Uterus (tissue), 4 donors: ENCODE data around the gene FGF19. TPM values are rescaled to one million over a fixed set of nuclear protein-coding genes. Genes with fewer than 3 reads are reported as not detected.

Source experiments
- DNase-seq, 2 donors: peaks; one replicate each; pipeline ENCODE4 v3.0.0-alpha.2; 2019 to 2020
- H3K27ac ChIP-seq, 2 donors: fragments of 200-600 bp; sonication (generic); 1 replicate in 1 of 2; 2 replicates in 1 of 2; pipeline ENCODE4 v1.5.1; 2016 to 2018
- H3K27me3 ChIP-seq, 2 donors: fragments of 200-600 bp; sonication (generic); one replicate each; pipeline ENCODE4 v1.5.1; 2018 to 2019; ENCODE audit warnings: control low read depth in 1 of 2
- H3K36me3 ChIP-seq, 2 donors: fragments of 200-600 bp; sonication (generic); one replicate each; pipeline ENCODE4 v1.5.1; 2019; ENCODE audit warnings: control low read depth in 1 of 2
- H3K4me1 ChIP-seq, 2 donors: fragments of 200-600 bp; sonication (generic); one replicate each; pipeline ENCODE4 v1.5.1; 2018 to 2019; ENCODE audit warnings: control low read depth in 1 of 2
- H3K4me3 ChIP-seq, 2 donors: fragments of 200-600 bp; sonication (generic); 1 replicate in 1 of 2; 2 replicates in 1 of 2; pipeline ENCODE4 v1.5.1; 2018 to 2019; ENCODE audit warnings: mild to moderate bottlenecking in 1 of 2
- H3K9me3 ChIP-seq, 2 donors: fragments of 200-600 bp; sonication (generic); one replicate each; pipeline ENCODE4 v1.5.1; 2019; ENCODE audit warnings: control low read depth in 1 of 2
- CTCF ChIP-seq, 4 experiments: fragments of 200-600 bp in 2 of 4; fragments of 450-650 bp in 2 of 4; sonication (generic) in 2 of 4; IDR thresholded peaks; one replicate each; pipeline ENCODE4 v1.5.1; 2016 to 2019; ENCODE audit warnings: antibody characterized with exemption in 4 of 4, mild to moderate bottlenecking in 2 of 4, moderate library complexity in 1 of 4
- POLR2A ChIP-seq, 2 donors: fragments of 450-650 bp; IDR thresholded peaks; one replicate each; pipeline ENCODE4 v1.6.1; 2016; ENCODE audit warnings: antibody characterized with exemption in 2 of 2, mild to moderate bottlenecking in 1 of 2, moderate library complexity in 1 of 2
- intact Hi-C: fragments of 100-400 bp; cut with DNase I; formaldehyde crosslinking; loops from one replicate; pipeline ENCODE4 v1.15.1; 2023; ENCODE audit warnings: low total_unique reads
- total RNA-seq, 4 donors: library from RNA; depleted of rRNA in 3 of 4; stranded (reverse); fragments of >200 nt in 3 of 4; gene quantifications; one replicate each; pipeline versions ENCODE4 v1.1.0 to v1.2.4, GENCODE V29; 2014 to 2023
- donor health status: DM: yes; HTN: yes; CAD: no.

Gene FGF19
- total RNA-seq, 4 donors from 2014 or later: 0.97 TPM; not detected in 3

- no peak overlapping the region for H3K4me3 ChIP-seq
- no peaks in the 10 kb centered on the region for H3K27me3 ChIP-seq
- no peak overlapping the region for H3K27ac ChIP-seq
- no peaks in the 10 kb centered on the region for H3K4me1 ChIP-seq
- TF ChIP-seq POLR2A (IDR thresholded peaks at IDR 0.05) (no peak), CTCF (IDR thresholded peaks at IDR 0.05) (no peak)
- no peak for DNase-seq
- no peaks in the 10 kb centered on the region for H3K36me3 ChIP-seq
- H3K9me3 ChIP-seq: no peaks in the 10 kb centered on the region
- intact Hi-C loops: no loop called here
Observed at GRCh38 chr11:69682681-69683326, 21.0 kb downstream of the FGF19 start.

GRCh38 chr11:69682221-69682620, 21.6 kb downstream of the FGF19 start:
- H3K36me3 ChIP-seq: no peaks in the 10 kb centered on the region
- no peaks in the 10 kb centered on the region for H3K9me3 ChIP-seq
- H3K4me3 ChIP-seq: no peak overlapping the region
- H3K27me3 ChIP-seq: no peaks in the 10 kb centered on the region
- no peaks in the 10 kb centered on the region for H3K4me1 ChIP-seq
- TF ChIP-seq CTCF (IDR thresholded peaks at IDR 0.05) (no peak), POLR2A (IDR thresholded peaks at IDR 0.05) (no peak)
- DNase-seq: no peak
- H3K27ac ChIP-seq: no peak overlapping the region
- intact Hi-C loops: no loop called here

GRCh38 chr11:69680688-69681087, 23.1 kb downstream of the FGF19 start:
- intact Hi-C loops: no loop called here
- no peak overlapping the region for H3K27ac ChIP-seq
- H3K27me3 ChIP-seq: no peaks in the 10 kb centered on the region
- DNase-seq: no peak
- no peaks in the 10 kb centered on the region for H3K9me3 ChIP-seq
- H3K36me3 ChIP-seq: no peaks in the 10 kb centered on the region
- no peak overlapping the region for H3K4me3 ChIP-seq
- H3K4me1 ChIP-seq: no peaks in the 10 kb centered on the region
- TF ChIP-seq CTCF (IDR thresholded peaks at IDR 0.05) (no peak), POLR2A (IDR thresholded peaks at IDR 0.05) (no peak)

- no peak overlapping the region for H3K27ac ChIP-seq
- H3K4me1 ChIP-seq: peaks cover 0 to 10% of the 10 kb centered on the region in 2 donors
- intact Hi-C loops: no loop called here
- no peaks in the 10 kb centered on the region for H3K9me3 ChIP-seq
- no peaks in the 10 kb centered on the region for H3K27me3 ChIP-seq
- no peaks in the 10 kb centered on the region for H3K36me3 ChIP-seq
- H3K4me3 ChIP-seq: no peak overlapping the region
- TF ChIP-seq CTCF (IDR thresholded peaks at IDR 0.05) (no peak), POLR2A (IDR thresholded peaks at IDR 0.05) (no peak)
- DNase-seq: no peak
Observed at GRCh38 chr11:69677749-69678148, 26.1 kb downstream of the FGF19 start.

GRCh38 chr11:69674886-69675714, 28.7 kb downstream of the FGF19 start, which contains the start of gene LTO1:
LTO1 (minus strand) TSS chr11:69675353; CDS start chr11:69675239, 114 bp downstream.
- no peaks in the 10 kb centered on the region for H3K27me3 ChIP-seq
- H3K27ac ChIP-seq: peak within 1 kb of the TSS; percentile 74 to 86
- peak within 1 kb of the TSS; percentile 87 to 99 for H3K4me3 ChIP-seq
- no peaks in the 10 kb centered on the region for H3K9me3 ChIP-seq
- no peaks in the 10 kb centered on the region for H3K36me3 ChIP-seq
- intact Hi-C loops: no loop called here
- DNase-seq: peak; percentile 96 to 98
- TF ChIP-seq POLR2A (IDR thresholded peaks at IDR 0.05): peak; percentile 46 to 65
- TF ChIP-seq CTCF (IDR thresholded peaks at IDR 0.05): peak in 2 of 4 experiments; percentile 16 to 38
- peaks cover 0 to 10% of the 10 kb centered on the region in 2 donors for H3K4me1 ChIP-seq
